CD4-positive, alpha-beta T cell treated with Interleukin-2 at 100 ng/mL for 4 hours (primary cell): Measurements from ENCODE around the gene B4GALT5.

Source experiments
- DNase-seq: peaks from one replicate; pipeline ENCODE4 v3.0.0-alpha.2; 2020; ENCODE audit warnings: low spot score

The B4GALT5 gene

DNA sequence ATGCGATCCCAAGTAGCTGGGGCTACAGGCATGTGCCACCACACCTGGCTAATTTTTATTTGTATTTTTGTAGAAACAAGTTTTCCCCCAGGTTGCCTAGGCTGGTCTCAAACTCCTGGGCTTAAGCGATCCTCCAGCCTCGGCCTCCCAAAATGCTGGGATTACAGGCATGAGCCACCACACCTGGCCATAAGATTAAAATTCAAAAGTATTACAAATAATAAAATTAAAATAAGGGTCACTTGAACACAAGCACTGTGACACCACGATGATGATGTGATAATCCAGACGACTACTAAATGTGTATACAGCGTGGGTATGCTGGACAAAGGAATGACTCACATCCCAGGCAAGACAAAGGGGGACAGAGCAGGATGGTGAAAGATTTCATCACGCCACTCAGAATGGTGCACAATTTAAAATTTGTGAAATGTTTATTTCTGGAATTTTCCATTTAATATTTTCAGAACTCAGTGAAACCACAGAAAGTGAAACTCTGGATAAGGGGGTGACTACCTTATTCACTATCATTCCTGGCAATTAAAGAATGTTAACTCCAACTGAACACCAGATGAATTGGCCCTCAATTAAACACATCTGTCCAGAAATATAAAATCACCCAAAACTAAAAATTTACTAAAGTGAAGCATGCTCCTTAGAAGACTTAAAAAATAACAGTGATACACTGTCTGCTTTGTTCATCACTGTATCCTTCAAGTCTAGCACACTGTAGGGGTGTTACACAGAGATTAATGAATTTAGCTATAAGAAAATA lies 13.1 kb downstream of the B4GALT5 start:
- DNase-seq = no peak

DNA sequence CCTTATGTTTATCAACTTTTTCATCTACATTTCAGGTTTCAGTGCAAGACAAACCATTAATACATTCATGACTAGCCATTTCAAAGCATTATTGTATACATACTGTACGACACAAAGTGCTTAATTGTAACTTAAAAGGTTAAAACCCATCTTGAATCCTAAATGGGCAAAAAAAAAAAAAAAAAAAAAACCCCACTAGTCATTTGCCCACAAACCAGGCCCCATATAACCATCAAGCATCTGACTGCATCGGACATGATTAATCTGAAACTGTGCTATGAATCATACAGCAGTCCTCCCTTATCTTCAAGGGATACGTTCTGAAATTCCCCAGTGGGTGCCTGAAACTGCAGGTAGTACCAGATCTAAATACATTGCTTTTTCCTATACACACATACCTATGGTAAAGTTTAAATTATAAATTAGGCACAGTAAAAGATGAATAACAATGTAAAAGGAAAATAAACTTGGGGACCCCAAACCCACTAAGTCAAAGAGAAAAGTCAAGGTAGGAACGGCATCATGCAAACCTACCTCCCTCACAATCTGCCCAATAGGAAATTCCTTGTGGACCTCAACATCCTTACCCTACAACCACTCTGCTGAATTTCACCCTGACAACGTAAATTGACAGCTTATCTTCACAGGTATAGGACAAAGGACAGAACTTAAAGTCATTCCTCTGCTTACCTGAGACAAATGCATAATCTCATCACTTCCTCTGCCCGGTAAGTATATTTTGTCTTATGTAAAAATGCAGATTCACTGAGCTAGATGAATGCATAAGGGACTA lies 14.3 kb downstream of the B4GALT5 start:
- DNase-seq = peak; percentile 73

DNA sequence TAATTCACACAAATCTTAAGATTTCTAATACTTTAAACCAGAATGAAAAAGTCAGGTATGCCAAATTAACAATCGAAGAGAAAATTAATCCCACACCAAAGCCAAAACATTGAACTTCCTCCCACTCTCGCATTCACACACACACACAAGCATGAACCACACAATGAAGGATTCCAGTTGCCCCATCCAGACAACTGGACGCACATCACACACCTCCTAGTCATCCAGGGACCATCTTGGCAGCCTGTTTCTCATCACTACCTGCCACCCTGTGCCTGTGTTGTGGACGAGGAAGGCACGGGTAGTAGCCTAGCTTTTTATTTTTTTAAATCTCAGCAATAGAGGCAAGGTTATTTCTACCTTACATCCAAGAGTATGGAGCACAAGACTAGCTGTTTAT lies 15.2 kb downstream of the B4GALT5 start:
- DNase-seq = no peak

DNA sequence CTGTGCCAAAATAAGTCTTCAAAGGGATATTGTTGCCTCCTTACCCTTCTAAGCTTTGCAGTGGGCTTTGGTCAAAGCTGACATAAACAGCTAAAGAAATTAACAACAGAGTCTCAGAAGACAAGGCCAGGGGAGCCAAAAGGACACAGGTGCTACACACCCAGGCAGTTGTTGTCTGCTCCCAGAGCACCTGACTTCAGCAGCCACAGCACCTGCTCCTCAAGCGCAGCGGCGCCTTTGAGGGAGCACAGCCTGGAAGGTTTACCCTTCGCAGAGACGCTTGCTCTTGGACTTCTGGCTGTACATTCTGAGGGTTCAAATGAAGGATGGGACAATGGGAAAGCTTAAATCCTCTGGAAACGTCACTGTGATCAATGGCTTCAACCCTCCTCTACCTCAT lies 16.6 kb downstream of the B4GALT5 start:
- DNase-seq = no peak

DNA sequence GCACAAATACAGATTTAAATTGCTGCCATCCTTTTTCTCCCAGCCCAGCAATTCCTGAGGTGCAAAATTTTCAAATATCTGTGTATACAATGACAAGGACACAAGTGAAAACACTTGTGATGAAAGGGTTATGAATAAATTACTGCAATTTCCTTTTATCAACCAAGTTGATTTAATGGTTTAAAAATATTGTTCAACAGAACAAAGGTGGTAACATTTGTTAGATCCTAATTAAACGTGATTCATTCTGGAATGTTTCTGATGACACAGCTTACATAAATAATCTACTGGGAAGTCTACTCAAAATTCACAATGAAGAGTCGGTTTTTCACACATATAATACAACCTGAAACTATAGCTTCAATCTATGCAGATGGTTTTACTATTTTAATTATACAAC lies 17.1 kb downstream of the B4GALT5 start:
- DNase-seq = no peak

DNA sequence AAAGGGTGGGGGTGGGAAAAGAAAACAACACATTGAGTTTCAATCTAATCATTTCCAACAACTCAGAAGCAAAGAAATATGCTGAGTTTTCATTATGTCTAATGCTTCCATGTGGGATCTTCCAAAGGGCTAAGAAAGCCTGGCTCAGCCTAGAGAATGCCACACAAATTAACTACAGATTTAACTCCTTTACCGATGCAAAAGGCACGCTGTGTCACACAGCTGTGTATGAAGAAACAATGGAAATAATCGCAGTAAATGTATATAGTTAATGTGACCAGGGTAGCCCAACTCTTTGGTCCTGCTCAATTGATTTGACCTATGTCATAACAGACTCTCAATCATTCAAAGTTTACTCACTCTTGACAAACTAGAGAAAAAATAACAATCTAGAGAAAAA lies 17.8 kb downstream of the B4GALT5 start:
- no peak for DNase-seq

DNA sequence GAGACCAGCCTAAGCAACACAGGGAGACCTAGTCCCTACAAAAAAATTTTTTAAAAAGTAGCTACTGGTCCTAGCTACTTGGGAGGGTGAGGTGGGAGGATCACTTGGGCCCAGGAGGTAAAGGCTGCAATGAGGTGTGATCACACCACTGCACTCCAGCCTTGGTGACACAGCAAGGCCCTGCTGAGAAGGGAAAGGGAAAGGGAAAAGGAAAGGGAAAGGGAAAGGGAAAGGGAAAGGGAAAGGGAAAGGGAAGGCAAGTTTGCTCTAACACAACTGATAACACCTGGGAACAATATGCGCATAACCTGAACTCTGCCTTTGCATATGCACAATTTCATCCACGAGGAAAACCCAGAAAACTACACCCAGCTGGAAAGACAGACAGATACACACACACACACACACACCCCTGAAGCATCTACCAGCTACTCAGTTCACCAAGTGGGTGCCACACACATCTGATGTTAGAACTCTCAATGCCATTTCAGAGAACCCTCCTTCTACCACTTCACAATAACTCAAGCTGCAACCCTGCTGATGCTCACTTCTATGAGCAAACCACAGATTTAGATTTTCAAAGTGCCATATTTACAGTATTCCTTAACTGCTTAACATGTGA lies 19.1 kb downstream of the B4GALT5 start:
- DNase-seq = peak; percentile 19

DNA sequence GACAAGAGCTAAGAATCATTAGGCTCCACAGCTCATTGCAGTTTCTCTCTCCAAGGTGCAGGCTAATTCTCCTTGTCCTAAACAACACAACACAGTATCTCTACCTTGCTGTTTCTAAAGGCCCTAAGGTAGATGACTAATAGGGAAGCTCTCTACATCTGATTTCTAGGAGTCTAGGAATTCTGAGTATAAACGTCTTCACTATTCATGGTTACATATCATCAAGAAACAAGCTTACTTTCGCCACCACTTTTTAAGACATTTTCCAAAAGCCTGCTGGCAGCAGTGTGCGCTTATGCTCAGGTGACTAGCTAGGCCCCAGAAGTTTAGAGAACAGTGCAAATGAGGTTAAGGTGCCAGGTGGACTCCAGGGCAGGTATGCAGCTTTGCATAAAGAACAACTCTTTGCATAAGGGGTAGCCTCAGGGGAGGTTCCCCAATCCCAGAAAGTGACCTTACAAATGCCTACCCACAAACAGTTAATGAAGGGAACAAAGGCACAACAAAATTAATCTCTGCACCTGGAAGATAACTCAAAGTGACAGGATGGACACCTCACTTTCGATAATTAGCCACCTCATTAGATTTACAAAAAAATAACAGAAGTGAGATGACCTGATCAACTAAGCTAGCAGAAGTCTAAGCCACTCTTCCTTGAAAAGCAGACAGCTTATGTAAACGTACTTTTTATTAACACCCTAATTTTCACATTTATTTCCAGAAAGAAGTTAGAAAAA lies 20.1 kb downstream of the B4GALT5 start:
- DNase-seq = no peak

DNA sequence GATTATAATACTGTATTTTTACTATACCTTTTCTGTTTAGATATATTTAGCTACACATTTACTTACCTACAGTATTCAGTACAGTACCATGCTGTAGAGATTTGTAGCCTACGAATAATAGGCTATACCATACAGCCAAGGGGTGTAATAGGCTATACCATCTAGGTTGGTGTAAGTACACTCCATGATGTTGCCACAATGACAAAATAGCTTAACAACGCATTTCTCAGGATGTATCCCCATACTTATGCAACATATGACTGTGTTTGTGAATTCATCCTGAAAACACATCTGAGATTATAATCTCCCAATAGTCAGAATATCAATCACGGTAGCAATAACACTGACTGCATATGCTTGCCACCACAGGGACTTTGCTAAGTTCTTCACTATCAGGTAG lies 20.7 kb downstream of the B4GALT5 start:
- DNase-seq = no peak

DNA sequence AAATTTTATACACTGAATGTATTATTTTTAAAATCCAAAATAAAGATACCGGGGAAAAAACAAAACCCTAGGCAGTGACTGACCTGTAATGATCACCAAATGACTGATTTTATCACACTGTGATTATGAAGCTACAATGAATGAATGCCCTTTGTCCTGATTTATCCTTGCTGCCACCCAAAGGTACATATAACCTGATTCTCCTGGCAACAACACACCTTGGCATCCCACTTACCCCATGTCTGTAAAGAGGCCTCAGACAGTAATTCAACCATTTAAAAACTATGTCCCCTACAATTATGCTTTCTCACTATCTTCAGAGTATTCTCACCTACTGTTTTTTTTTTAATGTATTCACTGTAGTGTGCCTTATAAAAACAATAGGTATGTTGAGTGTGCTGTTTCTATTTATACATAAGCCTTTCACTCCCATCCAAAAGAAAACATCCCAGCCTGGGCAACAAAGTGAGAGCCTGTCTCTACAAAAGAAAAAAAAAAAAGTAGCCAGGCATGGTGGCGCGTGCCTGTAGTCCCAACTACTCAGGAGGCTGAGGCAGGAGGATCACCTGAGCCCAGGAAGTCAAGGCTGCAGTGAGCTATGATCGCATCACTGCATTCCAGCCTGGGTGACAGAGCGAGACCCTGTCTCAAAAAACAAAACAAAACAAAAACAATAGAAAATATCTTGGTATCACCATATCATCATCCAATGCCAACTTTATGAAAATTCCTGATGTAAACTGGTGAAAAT lies 21.7 kb downstream of the B4GALT5 start:
- DNase-seq = no peak

DNA sequence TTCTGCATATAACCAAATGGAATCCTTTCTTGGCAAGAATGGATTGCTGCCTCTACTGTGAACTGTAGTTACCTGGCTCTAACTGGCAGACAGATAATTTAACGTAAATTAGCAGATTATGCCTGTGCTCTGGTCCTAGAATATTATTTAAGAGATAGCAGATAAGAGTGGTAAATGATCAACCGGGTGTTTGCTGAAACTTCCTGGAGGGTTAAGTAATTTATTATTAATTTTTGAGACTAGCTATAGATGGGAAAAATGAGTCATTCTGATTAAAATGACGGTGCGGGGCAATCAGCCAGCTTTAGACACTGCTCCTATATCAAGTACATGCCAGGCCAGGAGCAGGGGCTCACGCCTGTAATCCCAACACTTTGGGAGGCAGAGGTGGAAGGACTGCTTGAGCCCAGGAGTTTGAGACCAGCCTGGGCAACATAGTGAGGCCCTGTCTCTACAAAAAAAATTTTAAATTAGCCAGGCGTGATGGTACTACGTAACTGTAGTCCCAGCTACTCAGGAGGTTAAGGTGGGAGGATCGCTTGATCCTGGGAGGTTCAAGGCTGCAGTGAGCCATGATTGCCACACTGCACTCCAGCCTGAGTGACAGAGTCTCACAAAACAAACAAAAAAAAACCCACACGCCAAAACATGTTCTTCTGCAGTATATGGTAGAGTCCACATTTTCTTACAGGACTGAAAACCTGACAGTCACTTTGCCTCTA lies 22.6 kb downstream of the B4GALT5 start:
- DNase-seq = no peak

DNA sequence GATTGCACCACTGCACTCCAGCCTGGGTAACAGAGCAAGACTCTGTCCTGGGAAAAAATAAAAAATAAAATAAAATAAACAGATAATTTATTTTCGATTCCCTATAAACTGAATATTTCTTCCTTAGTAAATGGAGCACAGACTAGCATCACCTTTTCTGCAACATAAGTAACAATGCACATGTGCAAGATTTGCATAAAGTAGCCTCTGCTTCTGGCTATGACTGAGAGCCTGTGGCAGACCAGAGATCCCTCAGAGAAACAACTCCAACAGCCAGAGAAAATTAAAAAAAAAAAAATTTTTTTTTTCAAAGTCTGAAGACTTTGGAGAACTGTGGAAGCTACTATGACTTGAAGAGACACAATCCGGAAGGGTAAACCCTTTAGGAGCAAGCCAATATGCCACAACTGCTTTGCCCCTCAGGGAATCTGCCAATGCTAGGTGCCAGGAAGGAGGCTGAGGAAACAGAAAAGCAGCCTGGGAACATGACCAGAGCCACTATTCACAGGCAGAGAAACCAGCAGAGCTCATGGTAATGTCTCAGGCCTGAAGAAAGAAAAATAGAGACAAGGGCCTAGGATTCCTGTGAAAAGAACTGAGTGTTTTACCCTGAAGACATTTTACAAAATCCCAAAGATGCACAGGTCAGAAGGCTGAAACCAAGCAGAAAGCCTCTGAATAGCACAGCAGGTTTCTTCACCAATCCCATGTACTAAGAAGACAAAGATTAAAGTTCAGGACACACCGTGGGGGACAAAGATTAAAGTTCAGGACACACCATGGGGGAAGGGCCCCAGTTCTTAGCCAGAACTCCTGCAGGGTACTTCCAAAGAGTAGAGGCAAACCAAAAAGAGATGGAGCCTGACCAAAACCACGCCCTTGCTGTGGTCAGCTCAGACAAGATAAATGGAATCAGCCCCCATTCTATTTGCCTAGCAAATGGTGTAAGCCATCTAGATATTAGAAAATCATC lies 25.8 kb downstream of the B4GALT5 start:
- no peak for DNase-seq

DNA sequence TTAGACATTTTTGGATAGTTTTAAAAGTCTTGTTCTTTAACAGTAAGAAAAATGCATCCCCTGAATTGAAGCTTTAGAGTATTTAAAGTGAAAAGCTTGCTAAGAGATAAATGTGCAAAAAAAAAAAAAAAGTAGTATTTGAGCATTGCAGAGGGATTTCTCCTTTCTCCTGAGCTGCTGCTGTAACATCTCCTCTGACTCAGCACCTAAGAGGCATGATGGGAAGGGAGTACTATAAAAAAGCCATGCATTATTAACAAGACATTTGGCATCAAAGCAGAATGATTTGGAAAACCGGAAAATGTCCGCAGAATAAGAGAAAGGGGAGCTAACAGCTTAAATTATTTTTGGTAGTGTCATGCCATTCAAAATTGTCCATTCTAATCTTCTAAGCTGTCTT lies 27.9 kb downstream of the B4GALT5 start:
- no peak for DNase-seq

DNA sequence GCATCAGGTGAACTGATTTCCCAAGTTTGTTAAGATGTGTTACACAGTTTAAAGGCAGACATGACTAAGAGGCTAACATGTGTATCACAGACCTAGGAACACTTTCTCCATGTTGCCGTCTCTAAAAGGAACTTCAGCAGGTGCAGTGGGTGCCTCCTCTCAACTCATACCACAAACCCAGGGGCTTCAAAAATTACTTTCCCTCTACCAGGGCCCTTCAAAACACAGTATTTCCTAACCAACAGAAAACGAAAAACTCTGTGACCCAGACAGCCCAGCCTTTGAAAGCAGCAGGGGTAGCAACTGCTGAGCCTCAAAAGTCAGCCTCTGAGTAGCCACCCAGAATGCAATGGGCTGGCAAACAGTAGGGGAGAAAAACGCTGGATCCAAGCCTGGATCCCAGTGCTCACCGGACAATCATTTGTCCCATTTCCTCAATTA lies 28.5 kb downstream of the B4GALT5 start:
- DNase-seq = no peak

DNA sequence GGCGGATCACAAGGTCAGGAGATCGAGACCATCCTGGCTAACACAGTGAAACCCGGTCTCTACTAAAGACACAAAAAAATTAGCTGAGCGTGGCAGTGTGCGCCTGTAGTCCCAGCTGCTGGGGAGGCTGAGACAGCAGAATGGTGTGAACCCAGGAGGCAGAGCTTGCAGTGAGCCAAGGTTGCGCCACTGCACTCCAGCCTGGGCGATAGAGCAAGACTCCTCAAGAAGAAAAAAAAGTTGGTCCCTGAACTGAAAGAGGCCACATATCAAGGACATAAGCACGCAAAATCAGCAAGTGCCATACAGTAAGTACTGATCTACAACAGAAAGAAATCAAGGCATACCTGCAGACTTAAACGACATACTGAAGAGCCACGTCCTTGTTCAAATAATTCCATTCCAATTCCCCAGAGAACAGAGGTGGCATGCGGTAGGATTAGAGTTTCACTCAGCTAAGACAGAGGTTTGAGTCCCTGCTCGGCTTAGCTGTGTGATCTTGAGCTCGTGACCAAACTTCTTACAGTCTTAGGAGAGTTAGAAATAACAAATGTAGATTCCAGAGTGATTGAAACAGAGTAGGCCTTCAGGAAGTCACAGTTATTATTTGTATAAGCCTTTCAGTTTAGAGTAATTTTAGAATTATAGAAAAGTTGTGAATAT lies 29.2 kb downstream of the B4GALT5 start:
- no peak for DNase-seq

DNA sequence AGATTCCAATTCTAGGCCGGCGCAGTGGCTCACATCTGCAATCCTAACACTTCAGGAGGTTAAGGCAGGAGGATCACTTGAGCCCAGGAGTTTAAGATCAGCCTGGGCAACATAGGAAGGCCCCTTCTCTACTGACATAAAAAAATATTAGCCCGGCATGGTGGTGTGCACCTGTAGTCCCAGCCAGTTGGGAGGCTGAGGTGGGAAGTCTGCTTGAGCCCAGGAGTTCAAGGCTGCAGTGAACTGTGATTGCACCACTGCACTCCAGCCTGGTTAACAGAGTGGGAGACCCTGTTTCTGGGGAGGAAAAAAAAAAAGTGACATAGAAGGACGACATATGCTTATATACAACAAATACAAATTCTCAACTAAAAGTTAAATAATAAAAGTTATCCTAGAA lies 30.9 kb downstream of the B4GALT5 start:
- DNase-seq = no peak

DNA sequence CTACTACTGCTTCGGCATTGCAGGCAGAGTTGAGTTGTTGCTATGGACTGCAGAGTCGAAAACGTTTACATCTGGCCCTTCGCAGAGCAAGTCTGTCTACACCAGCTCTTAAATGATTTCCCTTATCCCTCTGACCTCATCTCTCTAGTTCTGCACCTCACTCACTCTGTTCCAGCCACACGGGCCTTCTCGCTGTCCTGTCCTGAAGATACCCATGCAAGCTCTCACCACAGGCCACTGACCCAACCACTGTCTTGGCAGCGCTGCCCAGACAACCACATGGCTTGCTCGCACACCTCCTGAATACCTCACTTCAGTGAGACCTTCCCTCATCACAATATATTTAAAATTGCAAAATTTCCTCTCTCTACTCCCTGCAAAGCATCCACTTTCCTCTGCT lies 31.4 kb downstream of the B4GALT5 start:
- DNase-seq = no peak

DNA sequence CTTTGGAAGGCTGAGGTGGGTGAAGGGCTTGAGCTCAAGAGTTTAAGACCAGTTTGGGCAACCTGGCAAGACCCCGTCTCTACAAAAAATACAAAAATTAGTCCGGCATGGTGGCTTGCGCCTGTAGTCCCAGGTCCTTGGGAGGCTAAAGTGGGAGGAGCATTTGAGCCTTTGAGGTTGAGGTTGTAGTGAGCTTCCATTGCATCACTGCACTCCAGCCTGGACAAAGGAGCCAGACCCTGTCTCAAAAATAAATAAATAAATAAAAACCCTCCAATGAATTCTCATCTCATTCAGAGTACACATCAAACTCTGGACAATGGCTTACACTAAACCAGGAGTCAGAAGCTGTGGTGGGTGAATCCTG lies 31.8 kb downstream of the B4GALT5 start:
- no peak for DNase-seq

DNA sequence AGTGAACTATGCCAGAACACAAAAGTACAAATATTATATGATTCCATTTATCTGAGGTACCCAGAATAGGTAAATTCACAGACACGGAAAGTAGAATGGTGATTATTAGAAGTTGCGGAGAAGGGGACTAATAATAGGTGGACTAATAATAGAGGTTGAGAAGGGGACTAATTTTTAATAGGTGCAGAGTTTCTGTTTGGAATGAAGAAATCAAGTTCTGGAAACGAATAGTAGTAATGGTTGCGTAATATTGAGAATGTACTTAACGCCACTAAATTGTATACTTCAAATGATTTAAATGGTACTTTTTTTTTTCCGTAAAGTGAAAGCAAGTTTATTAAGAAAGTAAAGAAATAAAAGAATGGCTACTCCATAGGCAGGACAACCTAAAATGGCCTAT lies 33.2 kb downstream of the B4GALT5 start:
- DNase-seq = no peak
